ENCODE measurements around the gene AXL.

The AXL gene

DNA sequence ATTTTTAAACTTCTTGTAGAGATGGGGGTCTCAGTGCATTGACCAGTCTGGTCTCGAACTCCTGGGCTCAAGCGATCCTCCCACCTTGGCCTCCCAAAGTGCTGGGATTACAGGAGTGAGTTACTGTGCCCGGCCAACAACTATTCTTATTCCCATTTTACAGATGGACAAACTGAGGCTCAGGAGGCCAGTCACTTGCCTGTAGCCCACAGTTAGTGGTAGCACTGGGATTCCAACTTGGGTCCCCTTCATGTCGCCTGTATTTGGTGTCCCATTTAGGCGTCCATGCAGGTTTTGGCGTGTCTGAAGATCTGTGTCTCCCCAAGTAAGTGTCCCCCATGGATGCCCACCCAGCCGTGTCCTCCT is 791 bp upstream of the AXL start:
- Histone ChIP-seq H3K4me1 (ENCODE audit: insufficient read depth, low read length) (peaks cover 33% of the 10 kb centered on the region), H3K36me3 (ENCODE audit: insufficient read depth, low read length) (peaks cover 14% of the 10 kb centered on the region), H3K27ac (ENCODE audit: low read depth, low read length) (peak overlapping the region; percentile 94), H3K9me3 (ENCODE audit: low read length) (no peaks in the 10 kb centered on the region), H3K4me3 (ENCODE audit: low read depth in 1 of 2, low read length in 2 of 2) (peak overlapping the region; percentile 68 to 80), H3K9ac (ENCODE audit: low read length) (peak overlapping the region; percentile 96), H3K27me3 (ENCODE audit: control insufficient read depth in 1 of 2, insufficient read depth in 2 of 2, low read length in 2 of 2) (no peaks in the 10 kb centered on the region)

DNA sequence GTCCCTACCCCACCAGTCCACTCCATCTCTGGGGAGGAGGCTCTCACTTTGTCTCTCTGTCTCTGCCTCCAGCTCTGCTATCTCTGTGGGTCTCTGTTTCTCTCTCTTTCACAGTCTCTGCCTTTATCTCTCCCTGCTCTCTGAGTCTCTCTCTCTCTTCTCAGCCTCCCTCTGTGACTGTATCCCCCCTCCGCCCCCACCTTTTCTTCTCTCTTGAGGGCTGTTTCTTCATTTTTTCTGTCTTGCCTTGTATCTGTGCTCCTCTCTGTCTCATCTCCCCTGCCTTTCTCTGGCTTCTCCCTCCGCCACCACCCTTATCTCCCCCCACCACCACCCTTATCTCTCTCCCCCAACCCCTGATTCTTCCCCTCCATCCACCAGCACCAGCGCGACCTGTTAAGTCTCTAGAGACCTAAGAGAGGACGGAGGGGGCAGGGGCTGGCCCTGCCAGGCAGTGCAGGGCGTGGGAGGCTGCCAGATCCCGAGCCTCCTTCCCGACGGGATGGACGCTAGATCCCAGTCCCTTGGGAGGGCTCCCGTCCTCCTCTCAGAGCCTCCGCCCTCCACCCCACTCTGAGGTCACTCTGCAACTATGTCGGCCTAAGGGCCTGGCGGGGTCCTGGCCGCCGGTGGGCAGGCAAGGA is 1.0 kb downstream of the AXL start:
- Histone ChIP-seq H3K9ac (ENCODE audit: low read length) (peak overlapping the region; percentile 96), H3K36me3 (ENCODE audit: insufficient read depth, low read length) (peaks cover 14% of the 10 kb centered on the region), H3K4me3 (ENCODE audit: low read depth in 1 of 2, low read length in 2 of 2) (peak overlapping the region; percentile 68 to 80), H3K4me1 (ENCODE audit: insufficient read depth, low read length) (peaks cover 43% of the 10 kb centered on the region), H3K27ac (ENCODE audit: low read depth, low read length) (peak overlapping the region; percentile 94), H3K9me3 (ENCODE audit: low read length) (no peaks in the 10 kb centered on the region), H3K27me3 (ENCODE audit: control insufficient read depth in 1 of 2, insufficient read depth in 2 of 2, low read length in 2 of 2) (no peaks in the 10 kb centered on the region)

DNA sequence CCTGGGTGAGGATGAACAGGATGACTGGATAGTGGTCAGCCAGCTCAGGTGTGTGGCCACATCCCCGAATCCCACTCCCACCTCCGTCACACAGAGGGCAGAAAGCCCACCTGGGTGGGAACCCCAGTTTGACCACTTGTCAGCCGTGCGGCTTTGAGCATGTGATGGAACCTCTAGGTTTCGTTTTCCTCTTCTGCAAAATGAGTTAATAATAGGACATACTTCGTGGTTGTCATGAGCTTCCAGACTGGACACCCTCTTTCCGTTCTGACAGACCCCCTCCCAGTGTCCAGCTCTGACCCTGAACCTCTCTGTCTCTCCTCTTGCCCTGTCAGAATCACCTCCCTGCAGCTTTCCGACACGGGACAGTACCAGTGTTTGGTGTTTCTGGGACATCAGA is 1.8 kb downstream of the AXL start:
- H3K9me3 ChIP-seq (ENCODE audit: low read length): no peaks in the 10 kb centered on the region
- H3K4me3 ChIP-seq (ENCODE audit: low read depth in 1 of 2, low read length in 2 of 2): peak overlapping the region; percentile 68 to 80
- peaks cover 51% of the 10 kb centered on the region for H3K4me1 ChIP-seq (ENCODE audit: insufficient read depth, low read length)
- H3K9ac ChIP-seq (ENCODE audit: low read length): peak overlapping the region; percentile 96
- H3K27ac ChIP-seq (ENCODE audit: low read depth, low read length): peak overlapping the region; percentile 94
- no peaks in the 10 kb centered on the region for H3K27me3 ChIP-seq (ENCODE audit: control insufficient read depth in 1 of 2, insufficient read depth in 2 of 2, low read length in 2 of 2)
- H3K36me3 ChIP-seq (ENCODE audit: insufficient read depth, low read length): peaks cover 14% of the 10 kb centered on the region

DNA sequence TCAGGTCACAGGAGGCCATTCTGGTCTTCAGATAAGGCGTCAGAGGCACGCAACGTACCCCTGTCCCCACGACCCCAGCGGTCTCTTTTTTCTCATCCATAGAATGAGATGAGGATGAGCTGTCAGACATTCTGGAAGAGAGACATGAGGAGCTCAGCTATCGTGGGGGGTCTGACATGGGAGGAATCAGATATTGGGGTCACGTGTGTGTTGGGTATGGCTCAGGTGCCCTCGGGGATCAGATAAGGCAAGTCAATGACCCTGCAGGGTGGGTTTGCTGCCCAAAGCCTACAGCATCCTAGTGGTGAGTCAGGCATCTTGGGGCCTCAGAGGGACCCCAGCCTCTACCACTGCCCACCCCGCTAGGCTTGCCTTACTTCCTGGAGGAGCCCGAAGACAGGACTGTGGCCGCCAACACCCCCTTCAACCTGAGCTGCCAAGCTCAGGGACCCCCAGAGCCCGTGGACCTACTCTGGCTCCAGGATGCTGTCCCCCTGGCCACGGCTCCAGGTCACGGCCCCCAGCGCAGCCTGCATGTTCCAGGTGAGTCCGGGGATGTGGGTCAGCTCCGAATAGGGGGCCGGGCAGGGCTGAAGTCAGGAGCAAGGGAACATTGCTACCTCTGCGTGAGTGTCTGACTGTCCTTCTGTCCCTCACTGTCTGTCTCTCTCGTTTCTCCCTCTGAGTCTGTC is 2.6 kb downstream of the AXL start:
- H3K9me3 ChIP-seq (ENCODE audit: low read length): no peaks in the 10 kb centered on the region
- H3K27ac ChIP-seq (ENCODE audit: low read depth, low read length): peak overlapping the region; percentile 15
- H3K36me3 ChIP-seq (ENCODE audit: insufficient read depth, low read length): peaks cover 14% of the 10 kb centered on the region
- H3K9ac ChIP-seq (ENCODE audit: low read length): no peak overlapping the region
- H3K27me3 ChIP-seq (ENCODE audit: control insufficient read depth in 1 of 2, insufficient read depth in 2 of 2, low read length in 2 of 2): no peaks in the 10 kb centered on the region
- H3K4me1 ChIP-seq (ENCODE audit: insufficient read depth, low read length): peaks cover 52% of the 10 kb centered on the region
- H3K4me3 ChIP-seq (ENCODE audit: low read depth in 1 of 2, low read length in 2 of 2): no peak overlapping the region

DNA sequence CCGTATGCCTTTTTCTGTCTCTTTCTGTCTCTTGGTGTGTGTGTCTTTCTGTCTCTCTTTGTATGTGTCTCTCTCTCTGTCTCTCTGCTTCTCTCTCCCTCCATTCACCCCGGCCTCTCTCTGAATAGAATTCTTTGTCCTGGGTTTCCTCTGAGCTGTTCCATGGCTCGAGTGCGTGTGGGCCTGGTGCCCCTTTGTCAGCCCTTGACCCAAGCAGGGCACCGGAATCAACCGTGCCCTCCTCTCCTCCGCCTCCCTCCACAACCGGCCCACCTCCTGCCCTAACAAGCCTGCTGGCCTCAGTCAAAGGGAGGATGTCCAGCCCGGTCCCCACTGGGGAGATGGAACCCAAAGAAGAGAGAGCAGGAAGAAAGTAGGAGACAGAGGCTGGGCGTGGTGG is 3.2 kb downstream of the AXL start:
- Histone ChIP-seq H3K36me3 (ENCODE audit: insufficient read depth, low read length) (peaks cover 14% of the 10 kb centered on the region), H3K9me3 (ENCODE audit: low read length) (no peaks in the 10 kb centered on the region), H3K27me3 (ENCODE audit: control insufficient read depth in 1 of 2, insufficient read depth in 2 of 2, low read length in 2 of 2) (no peaks in the 10 kb centered on the region), H3K27ac (ENCODE audit: low read depth, low read length) (no peak overlapping the region), H3K4me1 (ENCODE audit: insufficient read depth, low read length) (peaks cover 58% of the 10 kb centered on the region), H3K9ac (ENCODE audit: low read length) (no peak overlapping the region), H3K4me3 (ENCODE audit: low read depth in 1 of 2, low read length in 2 of 2) (no peak overlapping the region)

DNA sequence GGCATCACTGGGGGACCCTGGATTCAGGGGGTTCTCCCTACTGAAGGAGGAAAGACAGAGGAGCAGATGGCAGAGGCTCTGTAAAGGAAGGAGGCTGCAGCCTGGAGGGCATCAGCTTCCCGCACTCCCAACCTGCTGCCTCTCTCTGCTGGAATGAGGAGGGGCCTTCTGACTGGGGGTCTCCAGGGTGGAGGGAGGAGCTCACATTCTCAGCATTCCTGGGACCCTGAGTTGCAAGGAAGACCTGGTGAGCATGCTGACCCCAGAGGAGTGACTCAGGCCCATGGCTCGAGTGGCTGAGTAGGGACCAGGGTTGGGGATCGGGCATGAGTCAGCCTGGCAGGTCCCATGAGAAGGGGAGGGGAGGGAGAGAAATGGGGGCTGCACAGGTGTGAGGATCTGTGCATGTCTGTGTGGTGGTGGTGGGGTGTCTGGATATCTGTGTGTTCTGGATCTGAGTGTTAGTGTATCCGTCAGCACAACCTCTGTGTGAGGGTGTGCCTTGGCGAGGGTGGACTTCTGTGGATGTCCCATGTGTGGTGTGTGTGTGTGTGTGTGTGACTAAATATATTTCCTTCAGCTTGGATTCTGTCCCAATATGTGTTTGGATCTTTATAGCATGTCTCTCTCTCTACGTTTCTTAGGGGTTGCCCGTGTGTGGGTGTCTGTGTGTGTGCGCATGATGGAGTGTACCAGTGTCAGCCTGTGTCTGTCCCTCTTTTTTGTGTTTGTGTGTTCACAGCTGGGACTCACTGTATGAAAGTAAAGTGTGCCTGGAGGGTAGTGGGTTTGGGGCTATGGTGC is 4.6 kb downstream of the AXL start:
- Histone ChIP-seq H3K4me1 (ENCODE audit: insufficient read depth, low read length) (peaks cover 47% of the 10 kb centered on the region), H3K4me3 (ENCODE audit: low read depth in 1 of 2, low read length in 2 of 2) (no peak overlapping the region)

DNA sequence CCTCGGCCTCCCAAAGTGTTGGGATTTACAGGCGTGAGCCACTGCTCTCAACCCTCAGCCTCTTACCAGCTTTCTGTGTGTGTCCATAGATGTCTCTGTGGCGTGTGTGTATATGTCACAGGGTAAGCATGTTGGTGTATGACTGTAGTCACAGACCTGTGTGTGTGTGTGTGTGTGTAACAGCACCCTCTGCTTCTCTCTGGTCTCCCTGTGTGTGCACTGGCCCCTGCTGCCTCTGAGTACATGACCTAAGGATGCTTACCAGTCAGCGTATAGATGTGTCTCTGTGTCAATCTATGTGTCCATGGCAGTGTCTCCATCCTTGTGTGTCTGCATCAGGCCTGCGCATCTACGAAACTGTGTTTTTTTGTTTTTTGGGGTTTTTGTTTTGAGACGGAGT is 5.6 kb downstream of the AXL start:
- Histone ChIP-seq H3K4me1 (ENCODE audit: insufficient read depth, low read length) (peaks cover 47% of the 10 kb centered on the region), H3K4me3 (ENCODE audit: low read depth in 1 of 2, low read length in 2 of 2) (no peak overlapping the region), H3K27ac (ENCODE audit: low read depth, low read length) (peak overlapping the region; percentile 85)

More for the DNA sequence above, 4.6 kb downstream of the AXL start:
- H3K9me3 ChIP-seq (ENCODE audit: low read length): no peaks in the 10 kb centered on the region
- no peaks in the 10 kb centered on the region for H3K27me3 ChIP-seq (ENCODE audit: control insufficient read depth in 1 of 2, insufficient read depth in 2 of 2, low read length in 2 of 2)
- peak overlapping the region; percentile 50 for H3K27ac ChIP-seq (ENCODE audit: low read depth, low read length)
- H3K36me3 ChIP-seq (ENCODE audit: insufficient read depth, low read length): peaks cover 14% of the 10 kb centered on the region
- no peak overlapping the region for H3K9ac ChIP-seq (ENCODE audit: low read length)

DNA sequence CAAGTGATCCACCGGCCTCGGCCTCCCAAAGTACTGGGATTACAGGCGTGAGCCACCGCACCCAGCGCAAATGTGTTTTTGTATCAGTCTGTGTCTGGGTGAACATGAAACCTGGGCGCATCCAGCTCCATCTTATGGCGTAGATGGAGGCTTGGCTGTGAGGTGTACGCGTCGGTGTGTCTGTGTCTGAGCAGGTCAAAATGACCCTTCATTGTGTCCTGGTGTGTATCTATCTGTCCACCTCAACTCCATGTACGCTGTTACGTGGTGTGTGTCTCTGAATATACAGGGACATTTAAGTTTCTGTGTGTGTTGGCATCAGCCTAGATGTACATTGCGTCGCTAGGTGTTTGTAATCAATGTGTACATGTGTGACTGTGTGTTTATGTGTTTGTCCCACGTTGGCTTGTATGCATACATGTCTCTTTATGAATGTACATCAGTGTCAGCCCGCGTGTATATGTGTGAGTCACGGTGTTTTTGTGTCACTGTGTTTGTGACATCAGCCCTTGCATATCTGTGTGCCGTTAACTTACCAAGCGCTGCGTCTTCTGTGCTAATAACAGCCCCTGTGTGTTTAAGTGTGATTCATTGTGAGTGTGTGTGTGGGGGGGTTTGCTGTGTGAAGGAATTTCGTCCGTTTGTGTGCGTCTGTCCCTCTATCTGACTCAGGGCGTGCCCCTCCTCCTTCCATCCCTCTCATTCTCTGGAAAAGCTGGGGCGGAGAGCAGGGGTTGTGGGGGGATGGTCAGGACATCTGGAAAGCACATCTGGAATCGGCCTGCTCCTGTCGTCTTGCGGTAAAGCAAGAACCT is 6.4 kb downstream of the AXL start:
- Histone ChIP-seq H3K27me3 (ENCODE audit: control insufficient read depth in 1 of 2, insufficient read depth in 2 of 2, low read length in 2 of 2) (no peaks in the 10 kb centered on the region), H3K27ac (ENCODE audit: low read depth, low read length) (peak overlapping the region; percentile 85), H3K4me1 (ENCODE audit: insufficient read depth, low read length) (peaks cover 42% of the 10 kb centered on the region), H3K4me3 (ENCODE audit: low read depth in 1 of 2, low read length in 2 of 2) (peak overlapping the region; percentile 52 to 69), H3K9me3 (ENCODE audit: low read length) (no peaks in the 10 kb centered on the region), H3K9ac (ENCODE audit: low read length) (peak overlapping the region; percentile 44), H3K36me3 (ENCODE audit: insufficient read depth, low read length) (peaks cover 13% of the 10 kb centered on the region)

More for the DNA sequence above, 5.6 kb downstream of the AXL start:
- H3K9ac ChIP-seq (ENCODE audit: low read length): no peak overlapping the region
- no peaks in the 10 kb centered on the region for H3K9me3 ChIP-seq (ENCODE audit: low read length)
- peaks cover 14% of the 10 kb centered on the region for H3K36me3 ChIP-seq (ENCODE audit: insufficient read depth, low read length)
- H3K27me3 ChIP-seq (ENCODE audit: control insufficient read depth in 1 of 2, insufficient read depth in 2 of 2, low read length in 2 of 2): no peaks in the 10 kb centered on the region

DNA sequence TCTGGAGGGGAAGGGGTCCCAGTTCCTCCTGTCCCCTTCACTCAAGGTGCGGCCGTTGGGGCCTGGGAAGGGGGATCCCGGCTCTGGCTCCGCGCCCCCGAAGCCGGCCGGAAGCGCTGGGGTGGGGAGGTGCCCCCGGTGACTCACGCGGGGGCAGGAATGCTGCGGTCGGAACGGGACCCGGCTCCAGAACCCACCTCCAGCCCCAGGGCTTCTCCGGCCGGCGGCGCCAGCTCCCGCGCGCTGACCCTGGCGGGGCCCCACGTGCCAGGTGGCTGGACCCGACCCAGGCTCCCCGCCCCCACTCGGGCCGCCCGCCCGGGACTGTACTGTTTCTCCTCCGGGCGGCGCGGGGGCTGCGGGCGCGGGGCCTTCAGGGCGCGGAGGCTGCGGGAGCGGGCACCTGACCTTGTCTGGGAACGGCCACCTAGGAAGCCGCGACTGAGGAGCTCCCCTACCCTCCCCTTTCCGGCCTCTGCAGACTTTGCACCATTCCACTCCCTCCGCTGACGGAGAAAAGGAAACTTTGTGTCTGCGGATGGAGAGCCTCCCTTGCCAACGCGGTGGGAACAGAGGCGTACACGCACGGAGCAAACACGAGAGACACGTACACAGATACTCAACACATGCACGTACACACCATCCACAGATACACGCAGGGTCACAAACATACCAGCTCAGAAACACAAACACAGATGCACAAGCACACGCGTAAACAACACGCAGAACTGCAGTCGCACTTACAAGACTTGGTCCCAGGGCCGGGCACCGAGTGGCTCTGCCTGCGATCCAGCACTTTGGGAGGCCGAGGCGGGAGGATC is 7.2 kb downstream of the AXL start:
- peak overlapping the region; percentile 63 for H3K9ac ChIP-seq (ENCODE audit: low read length)
- peaks cover 34% of the 10 kb centered on the region for H3K4me1 ChIP-seq (ENCODE audit: insufficient read depth, low read length)
- no peaks in the 10 kb centered on the region for H3K27me3 ChIP-seq (ENCODE audit: control insufficient read depth in 1 of 2, insufficient read depth in 2 of 2, low read length in 2 of 2)
- peak overlapping the region; percentile 52 to 69 for H3K4me3 ChIP-seq (ENCODE audit: low read depth in 1 of 2, low read length in 2 of 2)
- H3K36me3 ChIP-seq (ENCODE audit: insufficient read depth, low read length): peaks cover 13% of the 10 kb centered on the region
- no peaks in the 10 kb centered on the region for H3K9me3 ChIP-seq (ENCODE audit: low read length)
- H3K27ac ChIP-seq (ENCODE audit: low read depth, low read length): peak overlapping the region; percentile 85

DNA sequence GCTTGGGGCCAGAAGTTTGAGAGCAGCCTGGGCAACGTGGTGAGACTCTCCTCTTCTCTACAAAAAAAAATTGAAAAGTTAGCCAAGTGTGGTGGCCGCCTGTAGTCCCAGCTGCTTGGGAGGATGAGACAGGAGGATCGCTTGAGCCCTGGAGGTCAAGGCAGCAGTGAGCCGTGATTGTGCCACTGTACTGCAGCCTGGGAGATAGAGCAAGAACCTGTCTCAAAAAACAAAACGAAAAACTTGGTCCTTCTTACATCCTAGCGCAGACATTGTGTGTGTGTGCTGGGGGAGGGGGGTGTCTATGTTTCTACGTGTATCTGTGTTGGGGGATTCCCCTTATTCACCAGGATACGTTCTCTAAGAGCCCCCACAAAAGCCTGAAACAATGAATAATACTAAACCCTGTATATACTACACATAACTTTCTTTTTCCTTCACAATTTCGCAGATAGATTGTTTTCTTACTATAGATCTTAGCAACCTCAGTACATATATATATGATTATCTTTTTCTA is 7.9 kb downstream of the AXL start:
- H3K4me3 ChIP-seq (ENCODE audit: low read depth in 1 of 2, low read length in 2 of 2): peak overlapping the region; percentile 52 to 69
- peaks cover 27% of the 10 kb centered on the region for H3K4me1 ChIP-seq (ENCODE audit: insufficient read depth, low read length)
- no peaks in the 10 kb centered on the region for H3K27me3 ChIP-seq (ENCODE audit: control insufficient read depth in 1 of 2, insufficient read depth in 2 of 2, low read length in 2 of 2)
- peaks cover 15% of the 10 kb centered on the region for H3K36me3 ChIP-seq (ENCODE audit: insufficient read depth, low read length)
- H3K9ac ChIP-seq (ENCODE audit: low read length): peak overlapping the region; percentile 63
- H3K27ac ChIP-seq (ENCODE audit: low read depth, low read length): peak overlapping the region; percentile 85
- no peaks in the 10 kb centered on the region for H3K9me3 ChIP-seq (ENCODE audit: low read length)
